Activated T-cell treated with anti-CD3 and anti-CD28 coated beads, Interleukin-2, amount 50 U/mL, for 24 hours (primary cell): ENCODE data around the gene TMED6.
"Not testable (repeated sequence)": the region's sequence is repeated elsewhere in the genome, so short reads cannot be mapped to it uniquely, and the experiment has no call there.

ENCODE experiments used
- DNase-seq: peaks from one replicate; pipeline ENCODE4 v3.0.0-alpha.2; 2020
- H3K27ac Mint-ChIP-seq: 2 replicates; pipeline ENCODE4 v1.8.0; 2020; ENCODE audit warnings: mild to moderate bottlenecking, mixed read lengths
- H3K27me3 Mint-ChIP-seq: 2 replicates; pipeline ENCODE4 v1.8.0; 2020; ENCODE audit warnings: mixed read lengths
- H3K36me3 Mint-ChIP-seq: 2 replicates; pipeline ENCODE4 v1.8.0; 2020; ENCODE audit warnings: low read depth, mixed read lengths
- H3K4me1 Mint-ChIP-seq: 2 replicates; pipeline ENCODE4 v1.8.0; 2020; ENCODE audit warnings: low read depth, mixed read lengths
- H3K4me3 Mint-ChIP-seq: 2 replicates; pipeline ENCODE4 v1.8.0; 2020; ENCODE audit warnings: mild to moderate bottlenecking, moderate library complexity, mixed read lengths
- H3K9me3 Mint-ChIP-seq: 2 replicates; pipeline ENCODE4 v1.8.0; 2020; ENCODE audit warnings: mixed read lengths

Gene TMED6

DNA sequence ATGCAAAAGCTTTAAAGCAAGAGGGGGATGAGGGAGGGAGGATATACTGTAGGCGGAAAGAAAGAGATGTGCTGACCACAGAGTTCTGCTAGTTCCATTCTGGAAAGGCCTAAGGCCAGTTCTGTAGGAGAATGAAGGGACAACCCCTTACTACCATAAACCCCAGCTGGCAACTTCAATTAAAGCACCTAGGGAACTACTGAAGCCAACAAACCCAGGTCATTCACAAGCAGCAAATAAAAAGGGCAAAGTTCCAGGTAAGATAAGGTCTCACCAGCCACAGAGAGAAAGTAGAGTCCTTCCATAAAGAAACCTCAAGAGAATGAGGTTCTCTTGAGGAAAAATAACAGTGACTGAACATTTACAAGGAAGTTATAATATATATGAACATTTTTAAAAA is 21.4 kb upstream of the TMED6 start:
- Mint-ChIP-seq H3K27ac (no peak overlapping the region), H3K9me3 (no peaks in the 10 kb centered on the region), H3K4me1 (peaks cover 15% of the 10 kb centered on the region), H3K36me3 (peaks cover 86% of the 10 kb centered on the region), H3K27me3 (no peaks in the 10 kb centered on the region), H3K4me3 (no peak overlapping the region)
- no peak for DNase-seq

DNA sequence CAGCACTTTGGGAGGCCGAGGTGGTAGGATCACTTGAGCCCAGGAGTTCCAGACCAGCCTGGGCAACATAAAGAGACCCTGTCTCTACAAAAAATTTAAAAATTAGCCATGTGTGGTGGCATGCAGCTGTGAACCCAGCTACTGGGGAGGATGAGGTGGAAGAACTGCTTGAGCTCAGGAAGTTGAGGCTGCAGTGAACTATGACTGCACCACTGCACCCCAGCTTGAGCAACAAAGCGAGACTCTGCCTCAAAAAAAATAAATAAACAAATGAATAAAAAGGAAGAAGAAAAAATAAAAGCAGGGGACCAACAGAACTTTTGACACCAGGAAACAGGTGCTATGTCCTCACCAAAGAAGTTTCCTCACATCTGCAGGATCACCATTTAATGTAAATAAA is 20.0 kb upstream of the TMED6 start:
- Mint-ChIP-seq H3K27ac (peak overlapping the region; percentile 44), H3K4me1 (peaks cover 18% of the 10 kb centered on the region), H3K27me3 (no peaks in the 10 kb centered on the region), H3K36me3 (peaks cover 90% of the 10 kb centered on the region), H3K4me3 (no peak overlapping the region), H3K9me3 (no peaks in the 10 kb centered on the region)
- no peak for DNase-seq

DNA sequence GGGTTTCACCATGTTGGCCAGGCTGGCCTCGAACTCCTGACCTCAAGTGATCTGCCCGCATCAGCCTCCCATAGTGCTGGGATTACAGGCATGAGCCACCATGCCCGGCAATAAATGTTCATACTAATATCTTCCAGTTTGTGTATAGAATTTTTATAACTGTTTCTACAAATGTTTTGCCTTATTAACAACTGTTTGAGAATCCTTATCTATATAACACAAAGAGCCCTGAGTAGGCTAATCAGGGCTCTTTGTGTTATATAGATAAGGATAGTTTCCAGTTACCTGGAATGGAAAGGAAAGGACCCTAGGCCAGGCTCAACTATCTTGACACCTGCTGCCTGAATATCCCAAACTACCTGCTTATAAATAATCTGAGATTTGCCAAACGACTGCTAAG is 17.3 kb upstream of the TMED6 start:
- no peaks in the 10 kb centered on the region for H3K9me3 Mint-ChIP-seq
- no peak for DNase-seq
- H3K4me3 Mint-ChIP-seq, result no peak overlapping the region
- no peak overlapping the region for H3K27ac Mint-ChIP-seq
- no peaks in the 10 kb centered on the region for H3K27me3 Mint-ChIP-seq
- peaks cover 94% of the 10 kb centered on the region for H3K36me3 Mint-ChIP-seq
- peaks cover 30% of the 10 kb centered on the region for H3K4me1 Mint-ChIP-seq

DNA sequence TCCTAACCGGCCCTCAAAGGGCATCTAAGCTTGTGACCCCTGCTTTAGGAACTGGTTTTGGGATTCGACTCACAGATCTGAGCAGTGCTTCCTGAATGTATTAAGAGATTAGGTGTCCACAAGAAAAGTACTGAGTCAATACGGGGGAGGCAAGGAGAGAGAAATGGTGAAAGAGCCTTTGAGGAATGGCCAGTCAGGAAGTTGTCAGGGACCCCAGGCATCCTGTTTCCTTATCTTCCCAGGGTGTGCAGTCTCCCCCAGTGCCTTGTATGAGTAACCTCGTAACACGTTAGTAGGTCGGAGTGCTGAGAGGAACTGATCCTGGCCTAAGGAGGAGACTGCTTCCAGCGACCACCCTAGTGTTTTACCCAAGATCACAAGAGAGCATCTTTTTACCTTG is 16.4 kb upstream of the TMED6 start:
- DNase-seq, result no peak
- Mint-ChIP-seq H3K27me3 (no peaks in the 10 kb centered on the region), H3K27ac (peak overlapping the region; percentile 71), H3K36me3 (peaks cover 94% of the 10 kb centered on the region), H3K9me3 (no peaks in the 10 kb centered on the region), H3K4me3 (no peak overlapping the region), H3K4me1 (peaks cover 25% of the 10 kb centered on the region)

DNA sequence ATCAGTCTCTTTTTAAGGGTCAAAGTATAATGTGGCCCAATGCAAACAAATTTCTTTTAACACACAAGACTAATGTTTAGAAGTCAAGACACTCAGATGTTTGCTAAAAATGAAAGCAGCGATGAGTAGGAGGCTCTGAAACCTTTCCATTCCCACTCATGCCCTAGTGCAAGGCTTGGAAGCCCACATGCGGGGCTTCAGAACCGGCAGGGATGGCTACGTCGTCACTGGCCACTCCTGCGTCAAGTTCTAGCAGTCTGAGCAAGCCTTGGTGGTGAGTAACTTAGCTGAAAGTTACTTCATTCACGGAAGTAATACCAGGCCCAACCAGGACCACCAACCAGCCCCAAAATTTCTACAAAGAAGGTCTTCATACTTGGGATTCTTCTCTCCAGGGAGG is 14.8 kb upstream of the TMED6 start:
- no peaks in the 10 kb centered on the region for H3K9me3 Mint-ChIP-seq
- peak overlapping the region; percentile 90 for H3K27ac Mint-ChIP-seq
- no peak for DNase-seq
- peaks cover 94% of the 10 kb centered on the region for H3K36me3 Mint-ChIP-seq
- peaks cover 22% of the 10 kb centered on the region for H3K4me1 Mint-ChIP-seq
- H3K27me3 Mint-ChIP-seq, result no peaks in the 10 kb centered on the region
- H3K4me3 Mint-ChIP-seq, result no peak overlapping the region

DNA sequence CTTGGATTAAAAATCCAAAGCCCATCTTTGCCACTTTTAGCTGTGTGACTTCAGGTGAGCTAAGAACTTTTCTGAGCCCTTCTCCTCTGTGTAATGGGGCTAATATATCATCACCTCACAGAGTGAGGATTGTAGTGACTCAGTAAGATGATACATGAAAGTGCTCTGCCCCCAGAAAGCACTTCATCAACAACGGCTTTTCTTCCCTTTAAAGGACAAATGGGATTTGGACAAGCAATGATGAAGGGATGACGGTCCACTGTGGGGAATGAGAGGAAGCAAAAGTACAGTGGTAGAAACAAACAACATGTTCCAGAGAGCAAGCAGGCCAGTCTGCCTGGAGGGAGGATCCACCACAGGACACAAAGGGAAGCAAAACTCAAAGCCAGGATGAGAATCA is 14.3 kb upstream of the TMED6 start:
- Mint-ChIP-seq H3K27me3 (no peaks in the 10 kb centered on the region), H3K4me3 (no peak overlapping the region), H3K36me3 (peaks cover 97% of the 10 kb centered on the region), H3K9me3 (no peaks in the 10 kb centered on the region), H3K4me1 (peaks cover 22% of the 10 kb centered on the region), H3K27ac (peak overlapping the region; percentile 90)
- DNase-seq, result no peak

DNA sequence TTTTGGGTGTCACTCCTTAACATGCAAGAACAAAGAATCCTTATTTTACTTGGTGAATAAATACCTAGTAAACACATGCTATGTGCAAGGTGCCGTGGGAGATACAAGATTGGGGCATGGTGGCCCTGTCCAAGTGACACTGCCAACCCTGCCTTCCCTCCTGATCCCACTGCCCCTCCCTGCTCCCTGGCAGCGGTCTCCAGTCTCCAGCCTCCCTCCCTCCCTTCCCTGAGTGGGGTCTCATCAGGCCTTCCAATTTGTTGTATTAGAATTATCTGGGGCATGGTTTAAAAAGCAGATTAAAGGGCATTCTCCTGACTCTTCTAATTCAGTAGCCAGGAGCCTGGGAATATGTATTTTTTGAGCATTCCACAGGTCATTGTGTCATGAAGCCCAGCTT is 12.5 kb upstream of the TMED6 start:
- Mint-ChIP-seq H3K27ac (no peak overlapping the region), H3K9me3 (no peaks in the 10 kb centered on the region), H3K4me3 (no peak overlapping the region), H3K36me3 (peaks cover 92% of the 10 kb centered on the region), H3K27me3 (no peaks in the 10 kb centered on the region), H3K4me1 (peaks cover 22% of the 10 kb centered on the region)
- no peak for DNase-seq

DNA sequence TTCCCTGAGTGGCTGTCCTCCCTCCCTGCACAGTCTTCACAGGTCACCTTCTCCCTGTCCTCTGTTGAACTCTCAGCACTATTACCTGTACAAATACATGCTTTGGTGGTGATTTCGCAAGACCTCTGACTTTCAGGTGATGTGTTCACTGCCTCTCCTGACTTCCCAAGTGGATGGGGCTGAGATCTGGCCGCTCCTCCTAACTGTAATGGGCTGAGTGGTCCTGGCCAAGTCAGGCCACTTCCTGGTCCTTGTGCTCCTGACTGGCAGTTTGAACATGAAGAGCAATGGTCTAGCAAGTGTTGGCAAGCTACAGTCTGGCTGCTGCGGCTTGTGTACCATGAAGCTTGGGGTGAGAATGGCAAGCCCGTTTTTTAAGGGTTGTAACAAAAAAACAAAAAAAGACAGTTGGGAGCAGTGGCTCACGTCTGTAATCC is 11.7 kb upstream of the TMED6 start:
- Mint-ChIP-seq H3K4me1 (peaks cover 22% of the 10 kb centered on the region), H3K36me3 (peaks cover 84% of the 10 kb centered on the region), H3K4me3 (no peak overlapping the region), H3K9me3 (no peaks in the 10 kb centered on the region), H3K27ac (peak overlapping the region; percentile 1), H3K27me3 (no peaks in the 10 kb centered on the region)
- DNase-seq, result no peak

DNA sequence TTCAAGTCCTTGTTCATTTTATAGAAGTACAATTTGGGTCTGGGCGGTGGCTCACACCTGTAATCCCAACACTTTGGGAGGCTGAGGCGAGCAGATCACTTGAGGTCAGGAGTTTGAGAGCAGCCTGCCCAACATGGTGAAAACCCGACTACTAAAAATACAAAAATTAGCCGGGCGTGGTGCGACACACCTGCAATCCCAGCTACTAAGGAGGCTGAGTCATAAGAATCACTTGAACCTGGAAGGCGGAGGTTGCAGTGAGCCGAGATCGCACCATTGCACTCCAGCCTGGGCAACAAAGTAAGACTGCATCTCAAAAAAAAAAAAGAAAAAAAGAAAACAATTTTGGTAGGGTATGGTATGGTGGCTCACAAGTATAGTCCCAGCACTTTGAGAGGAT is 8.5 kb upstream of the TMED6 start:
- H3K27ac Mint-ChIP-seq, H3K4me1 Mint-ChIP-seq, H3K4me3 Mint-ChIP-seq, DNase-seq, H3K27me3 Mint-ChIP-seq, H3K9me3 Mint-ChIP-seq: not testable (repeated sequence)
- peaks cover 84% of the 10 kb centered on the region for H3K36me3 Mint-ChIP-seq

DNA sequence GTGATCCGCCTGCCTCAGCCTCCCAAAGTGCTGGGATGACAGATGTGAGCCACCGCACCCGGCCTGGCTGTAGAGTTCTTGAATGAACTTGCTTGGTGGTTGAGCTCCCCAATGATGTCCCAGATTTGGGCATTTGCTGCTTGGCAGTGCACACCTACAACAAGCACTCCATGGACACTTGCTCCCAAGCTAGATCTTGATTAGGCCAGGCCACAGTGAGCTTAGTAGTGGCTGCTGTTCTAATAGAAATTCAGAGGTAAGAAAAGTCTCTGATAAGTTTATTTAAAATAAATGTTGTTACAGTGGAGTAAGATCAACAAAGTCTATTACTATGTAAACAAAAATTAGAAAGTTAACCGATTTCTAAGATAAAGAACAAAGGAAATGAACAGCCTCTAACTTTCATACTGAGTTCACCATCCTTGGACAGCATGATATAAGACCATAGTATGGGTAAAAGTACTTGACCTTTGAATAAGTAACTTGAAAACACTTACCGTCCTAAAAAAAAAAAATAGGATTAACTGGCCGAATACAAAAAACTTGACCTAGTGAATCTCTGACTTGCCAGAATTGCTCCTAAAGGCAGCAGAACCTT is 951 bp downstream of the TMED6 start:
- Mint-ChIP-seq H3K4me3 (no peak overlapping the region), H3K27me3 (no peaks in the 10 kb centered on the region), H3K4me1 (peaks cover 9% of the 10 kb centered on the region), H3K36me3 (peaks cover 75% of the 10 kb centered on the region), H3K9me3 (no peaks in the 10 kb centered on the region), H3K27ac (no peak overlapping the region)
- DNase-seq, result no peak

DNA sequence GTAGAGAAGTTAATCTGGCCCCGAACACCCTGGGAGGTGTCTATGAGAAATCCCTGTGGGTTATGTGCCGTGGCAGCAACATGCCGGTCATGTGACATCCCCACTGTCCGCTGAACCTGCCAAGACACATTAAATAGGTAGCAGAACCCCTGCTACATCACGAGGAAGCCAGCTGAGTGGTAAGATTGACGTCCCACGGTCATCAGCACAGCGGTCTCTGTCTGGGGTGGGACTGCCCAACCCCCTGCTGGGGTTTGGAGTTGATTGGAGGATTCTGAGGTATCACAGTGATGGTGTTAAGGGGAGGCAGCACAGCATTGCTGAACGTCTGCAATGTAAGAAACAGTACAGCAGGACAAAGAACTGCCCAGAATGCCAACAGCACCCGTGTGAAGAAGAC is 2.0 kb downstream of the TMED6 start:
- DNase-seq, result no peak
- Mint-ChIP-seq H3K4me3 (no peak overlapping the region), H3K36me3 (peaks cover 74% of the 10 kb centered on the region), H3K4me1 (peaks cover 12% of the 10 kb centered on the region), H3K9me3 (no peaks in the 10 kb centered on the region), H3K27me3 (no peaks in the 10 kb centered on the region), H3K27ac (no peak overlapping the region)

DNA sequence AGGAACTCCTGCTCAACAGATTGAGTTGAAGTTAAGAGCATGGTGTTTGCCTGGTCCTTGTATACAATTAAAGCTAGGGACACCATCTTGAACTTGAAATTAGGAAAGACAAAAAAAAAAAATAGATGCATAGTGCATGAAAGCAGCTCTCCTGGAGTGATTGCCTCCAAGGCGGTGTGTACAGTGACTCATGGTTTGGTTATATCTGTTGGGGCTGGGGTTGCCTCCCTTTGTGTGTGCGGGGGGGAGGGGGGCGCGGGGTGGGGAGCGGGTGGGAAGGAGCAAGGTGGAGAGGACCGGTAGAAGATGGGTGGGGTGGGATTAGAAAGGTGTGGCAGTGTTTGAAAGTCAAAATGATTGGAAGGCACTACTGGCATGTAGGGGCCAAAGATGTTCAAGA is 3.4 kb downstream of the TMED6 start:
- Mint-ChIP-seq H3K4me1 (peaks cover 20% of the 10 kb centered on the region), H3K9me3 (no peaks in the 10 kb centered on the region), H3K27ac (no peak overlapping the region), H3K36me3 (peaks cover 80% of the 10 kb centered on the region), H3K4me3 (no peak overlapping the region), H3K27me3 (no peaks in the 10 kb centered on the region)
- no peak for DNase-seq

DNA sequence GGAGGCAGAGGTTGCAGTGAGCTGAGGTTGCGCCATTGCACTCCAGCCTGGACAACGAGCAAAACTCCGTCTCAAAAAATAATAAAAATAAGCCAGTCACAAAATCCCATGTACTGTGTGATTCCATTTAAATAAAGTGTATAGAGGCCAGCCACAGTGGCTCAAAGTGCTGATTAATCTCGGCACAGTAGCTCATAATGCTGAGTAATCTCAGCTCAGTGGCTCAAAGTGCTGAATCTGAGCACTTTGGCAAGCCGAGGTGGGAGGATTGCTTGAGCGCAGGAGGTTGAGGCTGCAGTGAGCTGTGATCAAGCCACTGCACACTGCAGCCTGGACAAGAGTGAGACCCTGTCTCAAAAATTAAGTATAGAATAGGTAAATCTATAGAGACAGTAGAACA is 4.9 kb downstream of the TMED6 start:
- Mint-ChIP-seq H3K27me3 (no peaks in the 10 kb centered on the region), H3K27ac (peak overlapping the region; percentile 22), H3K4me3 (no peak overlapping the region), H3K9me3 (no peaks in the 10 kb centered on the region), H3K36me3 (peaks cover 80% of the 10 kb centered on the region), H3K4me1 (peaks cover 30% of the 10 kb centered on the region)
- DNase-seq, result no peak

DNA sequence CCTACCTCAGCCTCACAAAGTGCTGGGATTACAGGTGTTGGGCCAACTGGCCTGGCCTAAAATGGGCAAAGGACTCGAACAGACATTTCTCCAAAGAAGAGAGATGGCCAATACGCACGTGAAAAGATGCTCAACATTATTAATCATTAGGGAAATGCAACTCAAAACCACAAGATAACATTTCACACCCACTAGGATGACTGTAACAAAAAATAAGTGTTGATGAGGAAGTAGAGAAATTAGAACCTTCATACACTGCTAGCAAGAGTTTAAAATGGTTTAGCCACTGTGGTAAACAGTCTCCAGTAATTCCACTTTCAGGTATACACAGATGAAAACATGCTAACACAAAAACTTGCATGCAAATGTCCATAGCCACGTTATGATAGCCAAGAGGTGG is 5.7 kb downstream of the TMED6 start:
- Mint-ChIP-seq H3K36me3 (peaks cover 80% of the 10 kb centered on the region), H3K27me3 (no peaks in the 10 kb centered on the region), H3K9me3 (no peaks in the 10 kb centered on the region), H3K4me3 (no peak overlapping the region), H3K27ac (peak overlapping the region; percentile 71), H3K4me1 (peaks cover 37% of the 10 kb centered on the region)
- DNase-seq, result no peak

DNA sequence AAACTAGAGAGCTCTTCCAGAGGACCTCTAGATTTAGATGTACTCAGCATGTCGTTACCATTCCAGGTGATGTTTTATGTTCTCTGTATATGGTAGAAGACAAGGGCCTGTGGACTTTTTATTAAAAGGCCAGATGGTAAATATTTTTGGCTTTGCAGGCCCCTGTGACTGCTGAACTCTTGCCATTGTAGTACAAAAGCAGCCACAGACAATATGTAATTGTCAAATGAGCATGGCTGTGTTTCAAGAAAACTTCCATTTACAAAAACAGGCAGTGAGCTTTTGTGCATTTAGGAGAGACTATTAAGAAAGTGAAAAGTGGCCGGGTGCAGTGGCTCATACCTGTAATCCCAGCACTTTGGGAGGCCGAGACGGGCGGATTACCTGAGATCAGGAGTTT is 7.4 kb downstream of the TMED6 start:
- Mint-ChIP-seq H3K27ac (peak overlapping the region; percentile 37), H3K27me3 (no peaks in the 10 kb centered on the region), H3K36me3 (peaks cover 84% of the 10 kb centered on the region), H3K9me3 (no peaks in the 10 kb centered on the region), H3K4me3 (no peak overlapping the region), H3K4me1 (peaks cover 46% of the 10 kb centered on the region)
- DNase-seq, result no peak

DNA sequence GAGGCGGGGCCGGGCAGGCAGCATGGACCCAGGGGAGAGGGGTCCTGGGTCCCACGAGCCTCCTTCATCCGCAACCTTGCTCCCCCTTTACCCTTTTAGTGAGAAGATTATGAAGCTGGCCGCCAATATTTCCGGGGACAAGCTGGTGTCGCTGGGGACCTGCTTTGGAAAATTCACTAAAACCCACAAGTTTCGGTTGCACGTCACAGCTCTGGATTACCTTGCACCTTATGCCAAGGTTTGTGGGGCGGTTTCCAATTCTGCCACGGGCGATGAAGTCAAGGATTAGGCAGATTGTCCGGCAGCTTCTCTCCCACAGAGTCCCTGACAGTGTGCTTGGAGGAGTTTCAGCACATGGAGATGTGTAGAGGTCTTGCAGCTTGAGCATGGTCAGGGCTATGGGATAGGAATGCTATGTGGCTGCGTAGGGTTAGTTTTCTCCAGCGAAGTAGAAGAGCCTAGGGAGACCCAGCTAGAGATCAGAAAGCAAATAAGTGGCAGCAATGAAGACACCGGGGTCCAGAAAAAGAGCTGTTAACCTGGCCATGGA is 11.4 kb downstream of the TMED6 start:
- Mint-ChIP-seq H3K27me3 (no peaks in the 10 kb centered on the region), H3K27ac (peak overlapping the region; percentile 100), H3K4me3 (peak overlapping the region; percentile 100), H3K9me3 (no peaks in the 10 kb centered on the region), H3K36me3 (peaks cover 84% of the 10 kb centered on the region), H3K4me1 (peaks cover 61% of the 10 kb centered on the region)
- DNase-seq, result no peak
